Loucy (cell line): ENCODE measurements around the gene FRG2.

Experiments
- EZH2phosphoT487 ChIP-seq: fragments of 200-600 bp; IDR thresholded peaks from 2 replicates; pipeline ENCODE4 v1.6.1; 2018; ENCODE audit warnings: antibody characterized with exemption, mild to moderate bottlenecking, moderate library complexity, borderline replicate concordance
- TF ChIP-seq, protein P1 (sequence below): fragments of 200-600 bp; sonication (generic); conservative IDR thresholded peaks from 2 replicates; pipeline ENCODE4 v1.5.1; 2014; ENCODE audit warnings: mild to moderate bottlenecking, antibody characterized with exemption, low read length

DNA sequence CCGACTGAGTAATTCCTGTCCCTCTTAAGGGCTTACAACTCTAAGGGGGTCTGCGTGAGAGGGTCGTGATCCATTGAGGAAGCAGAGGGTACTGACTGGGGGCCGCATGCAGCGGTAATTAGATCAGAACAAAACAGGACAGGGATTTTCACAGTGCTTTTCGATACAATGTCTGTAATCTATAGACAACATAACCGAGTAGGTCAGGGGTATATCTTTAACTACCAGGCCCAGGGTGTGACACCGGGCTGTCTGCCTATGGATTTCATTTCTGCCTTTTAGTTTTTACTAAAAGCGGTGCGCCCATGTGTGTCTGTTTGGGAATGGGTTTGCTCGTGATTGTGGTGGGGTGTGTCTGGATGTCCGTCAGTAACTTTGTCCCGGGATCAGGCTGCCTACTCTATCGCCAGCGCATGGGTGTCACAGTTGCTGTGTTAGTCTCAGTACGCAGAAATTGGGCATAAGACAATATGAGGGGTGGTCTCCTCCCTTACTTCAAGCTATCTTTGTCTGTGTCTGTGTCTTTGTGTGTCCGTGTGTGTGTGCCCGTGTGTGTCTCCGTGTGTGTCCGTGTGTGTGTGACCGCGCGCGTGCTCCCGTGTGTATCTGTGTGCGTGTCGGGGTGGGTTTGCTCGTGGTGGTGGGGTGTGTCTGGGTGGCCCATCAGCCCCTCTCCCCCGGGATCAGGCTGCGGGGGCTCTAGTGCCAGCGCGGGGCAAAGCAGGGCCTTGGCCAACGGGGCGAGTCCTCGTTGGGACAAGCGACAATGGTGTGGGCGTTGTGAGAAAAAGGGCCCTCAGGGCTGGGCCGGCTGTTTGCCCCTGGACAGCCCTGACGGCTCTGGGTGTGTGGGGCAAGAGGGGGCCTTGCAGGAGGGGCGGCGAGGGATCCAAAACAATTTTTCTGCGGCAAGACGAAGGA, 10.4 kb downstream of the FRG2 start:
- TF ChIP-seq, protein P1, sequence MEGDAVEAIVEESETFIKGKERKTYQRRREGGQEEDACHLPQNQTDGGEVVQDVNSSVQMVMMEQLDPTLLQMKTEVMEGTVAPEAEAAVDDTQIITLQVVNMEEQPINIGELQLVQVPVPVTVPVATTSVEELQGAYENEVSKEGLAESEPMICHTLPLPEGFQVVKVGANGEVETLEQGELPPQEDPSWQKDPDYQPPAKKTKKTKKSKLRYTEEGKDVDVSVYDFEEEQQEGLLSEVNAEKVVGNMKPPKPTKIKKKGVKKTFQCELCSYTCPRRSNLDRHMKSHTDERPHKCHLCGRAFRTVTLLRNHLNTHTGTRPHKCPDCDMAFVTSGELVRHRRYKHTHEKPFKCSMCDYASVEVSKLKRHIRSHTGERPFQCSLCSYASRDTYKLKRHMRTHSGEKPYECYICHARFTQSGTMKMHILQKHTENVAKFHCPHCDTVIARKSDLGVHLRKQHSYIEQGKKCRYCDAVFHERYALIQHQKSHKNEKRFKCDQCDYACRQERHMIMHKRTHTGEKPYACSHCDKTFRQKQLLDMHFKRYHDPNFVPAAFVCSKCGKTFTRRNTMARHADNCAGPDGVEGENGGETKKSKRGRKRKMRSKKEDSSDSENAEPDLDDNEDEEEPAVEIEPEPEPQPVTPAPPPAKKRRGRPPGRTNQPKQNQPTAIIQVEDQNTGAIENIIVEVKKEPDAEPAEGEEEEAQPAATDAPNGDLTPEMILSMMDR = no peak
- no peak for TF ChIP-seq EZH2phosphoT487
